ENCODE data around the gene NEK9. TPM values are rescaled to one million over a fixed set of nuclear protein-coding genes. Genes with fewer than 3 reads are reported as not detected.
A peak's percentile ranks its signal among the peaks of the same experiment; 100 is the strongest.

The NEK9 gene
- total and polyA plus RNA-seq, 9 of the 15 experiments (the other 6 are each of a cell fraction or from before 2014, with no cell fraction given): 2.8 to 39.6 (median 19.8) TPM

DNA sequence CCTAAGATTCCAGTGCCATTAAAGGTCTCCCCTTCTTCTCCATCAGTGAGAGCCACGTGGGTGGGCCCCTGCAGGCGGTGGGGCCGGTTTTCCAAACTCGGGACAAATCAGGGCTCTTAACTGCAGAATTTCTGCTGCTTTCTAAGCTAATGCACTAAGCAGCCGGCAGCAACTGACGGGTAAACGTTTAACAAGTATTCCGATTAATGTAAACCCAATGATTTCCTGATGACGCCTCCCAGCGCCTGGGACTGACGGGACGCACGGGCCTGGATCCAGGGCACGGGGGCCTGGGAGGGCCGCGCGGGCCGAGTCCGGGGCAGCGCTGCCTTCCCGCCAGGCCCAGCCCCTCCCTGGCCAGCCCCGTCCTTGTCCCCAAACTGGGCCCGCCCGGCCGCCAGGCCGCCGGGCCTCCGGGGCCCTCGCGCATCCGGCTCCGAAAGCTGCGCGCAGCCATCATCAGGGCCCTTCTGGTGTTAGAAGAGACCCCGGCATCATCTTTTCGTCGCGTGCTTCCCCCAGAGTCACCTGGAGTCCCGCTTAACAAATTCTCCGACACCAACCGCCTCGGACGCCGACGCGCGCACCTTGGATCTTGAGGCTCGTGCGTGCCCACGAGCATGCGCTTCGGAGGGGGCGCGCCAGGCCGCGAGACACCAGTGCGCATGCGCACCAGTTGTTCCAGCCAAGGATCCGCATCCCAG, 75.8 kb downstream of the NEK9 start, which contains the start of gene MLH3 (continued):
- TF ChIP-seq, protein P1, sequence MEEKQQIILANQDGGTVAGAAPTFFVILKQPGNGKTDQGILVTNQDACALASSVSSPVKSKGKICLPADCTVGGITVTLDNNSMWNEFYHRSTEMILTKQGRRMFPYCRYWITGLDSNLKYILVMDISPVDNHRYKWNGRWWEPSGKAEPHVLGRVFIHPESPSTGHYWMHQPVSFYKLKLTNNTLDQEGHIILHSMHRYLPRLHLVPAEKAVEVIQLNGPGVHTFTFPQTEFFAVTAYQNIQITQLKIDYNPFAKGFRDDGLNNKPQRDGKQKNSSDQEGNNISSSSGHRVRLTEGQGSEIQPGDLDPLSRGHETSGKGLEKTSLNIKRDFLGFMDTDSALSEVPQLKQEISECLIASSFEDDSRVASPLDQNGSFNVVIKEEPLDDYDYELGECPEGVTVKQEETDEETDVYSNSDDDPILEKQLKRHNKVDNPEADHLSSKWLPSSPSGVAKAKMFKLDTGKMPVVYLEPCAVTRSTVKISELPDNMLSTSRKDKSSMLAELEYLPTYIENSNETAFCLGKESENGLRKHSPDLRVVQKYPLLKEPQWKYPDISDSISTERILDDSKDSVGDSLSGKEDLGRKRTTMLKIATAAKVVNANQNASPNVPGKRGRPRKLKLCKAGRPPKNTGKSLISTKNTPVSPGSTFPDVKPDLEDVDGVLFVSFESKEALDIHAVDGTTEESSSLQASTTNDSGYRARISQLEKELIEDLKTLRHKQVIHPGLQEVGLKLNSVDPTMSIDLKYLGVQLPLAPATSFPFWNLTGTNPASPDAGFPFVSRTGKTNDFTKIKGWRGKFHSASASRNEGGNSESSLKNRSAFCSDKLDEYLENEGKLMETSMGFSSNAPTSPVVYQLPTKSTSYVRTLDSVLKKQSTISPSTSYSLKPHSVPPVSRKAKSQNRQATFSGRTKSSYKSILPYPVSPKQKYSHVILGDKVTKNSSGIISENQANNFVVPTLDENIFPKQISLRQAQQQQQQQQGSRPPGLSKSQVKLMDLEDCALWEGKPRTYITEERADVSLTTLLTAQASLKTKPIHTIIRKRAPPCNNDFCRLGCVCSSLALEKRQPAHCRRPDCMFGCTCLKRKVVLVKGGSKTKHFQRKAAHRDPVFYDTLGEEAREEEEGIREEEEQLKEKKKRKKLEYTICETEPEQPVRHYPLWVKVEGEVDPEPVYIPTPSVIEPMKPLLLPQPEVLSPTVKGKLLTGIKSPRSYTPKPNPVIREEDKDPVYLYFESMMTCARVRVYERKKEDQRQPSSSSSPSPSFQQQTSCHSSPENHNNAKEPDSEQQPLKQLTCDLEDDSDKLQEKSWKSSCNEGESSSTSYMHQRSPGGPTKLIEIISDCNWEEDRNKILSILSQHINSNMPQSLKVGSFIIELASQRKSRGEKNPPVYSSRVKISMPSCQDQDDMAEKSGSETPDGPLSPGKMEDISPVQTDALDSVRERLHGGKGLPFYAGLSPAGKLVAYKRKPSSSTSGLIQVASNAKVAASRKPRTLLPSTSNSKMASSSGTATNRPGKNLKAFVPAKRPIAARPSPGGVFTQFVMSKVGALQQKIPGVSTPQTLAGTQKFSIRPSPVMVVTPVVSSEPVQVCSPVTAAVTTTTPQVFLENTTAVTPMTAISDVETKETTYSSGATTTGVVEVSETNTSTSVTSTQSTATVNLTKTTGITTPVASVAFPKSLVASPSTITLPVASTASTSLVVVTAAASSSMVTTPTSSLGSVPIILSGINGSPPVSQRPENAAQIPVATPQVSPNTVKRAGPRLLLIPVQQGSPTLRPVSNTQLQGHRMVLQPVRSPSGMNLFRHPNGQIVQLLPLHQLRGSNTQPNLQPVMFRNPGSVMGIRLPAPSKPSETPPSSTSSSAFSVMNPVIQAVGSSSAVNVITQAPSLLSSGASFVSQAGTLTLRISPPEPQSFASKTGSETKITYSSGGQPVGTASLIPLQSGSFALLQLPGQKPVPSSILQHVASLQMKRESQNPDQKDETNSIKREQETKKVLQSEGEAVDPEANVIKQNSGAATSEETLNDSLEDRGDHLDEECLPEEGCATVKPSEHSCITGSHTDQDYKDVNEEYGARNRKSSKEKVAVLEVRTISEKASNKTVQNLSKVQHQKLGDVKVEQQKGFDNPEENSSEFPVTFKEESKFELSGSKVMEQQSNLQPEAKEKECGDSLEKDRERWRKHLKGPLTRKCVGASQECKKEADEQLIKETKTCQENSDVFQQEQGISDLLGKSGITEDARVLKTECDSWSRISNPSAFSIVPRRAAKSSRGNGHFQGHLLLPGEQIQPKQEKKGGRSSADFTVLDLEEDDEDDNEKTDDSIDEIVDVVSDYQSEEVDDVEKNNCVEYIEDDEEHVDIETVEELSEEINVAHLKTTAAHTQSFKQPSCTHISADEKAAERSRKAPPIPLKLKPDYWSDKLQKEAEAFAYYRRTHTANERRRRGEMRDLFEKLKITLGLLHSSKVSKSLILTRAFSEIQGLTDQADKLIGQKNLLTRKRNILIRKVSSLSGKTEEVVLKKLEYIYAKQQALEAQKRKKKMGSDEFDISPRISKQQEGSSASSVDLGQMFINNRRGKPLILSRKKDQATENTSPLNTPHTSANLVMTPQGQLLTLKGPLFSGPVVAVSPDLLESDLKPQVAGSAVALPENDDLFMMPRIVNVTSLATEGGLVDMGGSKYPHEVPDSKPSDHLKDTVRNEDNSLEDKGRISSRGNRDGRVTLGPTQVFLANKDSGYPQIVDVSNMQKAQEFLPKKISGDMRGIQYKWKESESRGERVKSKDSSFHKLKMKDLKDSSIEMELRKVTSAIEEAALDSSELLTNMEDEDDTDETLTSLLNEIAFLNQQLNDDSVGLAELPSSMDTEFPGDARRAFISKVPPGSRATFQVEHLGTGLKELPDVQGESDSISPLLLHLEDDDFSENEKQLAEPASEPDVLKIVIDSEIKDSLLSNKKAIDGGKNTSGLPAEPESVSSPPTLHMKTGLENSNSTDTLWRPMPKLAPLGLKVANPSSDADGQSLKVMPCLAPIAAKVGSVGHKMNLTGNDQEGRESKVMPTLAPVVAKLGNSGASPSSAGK (IDR thresholded peaks at IDR 0.05): peak; percentile 96
- TF ChIP-seq, protein P2, sequence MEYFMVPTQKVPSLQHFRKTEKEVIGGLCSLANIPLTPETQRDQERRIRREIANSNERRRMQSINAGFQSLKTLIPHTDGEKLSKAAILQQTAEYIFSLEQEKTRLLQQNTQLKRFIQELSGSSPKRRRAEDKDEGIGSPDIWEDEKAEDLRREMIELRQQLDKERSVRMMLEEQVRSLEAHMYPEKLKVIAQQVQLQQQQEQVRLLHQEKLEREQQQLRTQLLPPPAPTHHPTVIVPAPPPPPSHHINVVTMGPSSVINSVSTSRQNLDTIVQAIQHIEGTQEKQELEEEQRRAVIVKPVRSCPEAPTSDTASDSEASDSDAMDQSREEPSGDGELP (CRISPR knock-in tag; IDR thresholded peaks at IDR 0.05; ENCODE audit: borderline replicate concordance): peak; percentile 16; the same call in 1 of the 2 replicates
- TF ChIP-seq ZNF407 (IDR thresholded peaks at IDR 0.05; ENCODE audit: low read depth) (no peak), MEF2D (tag; conservative IDR thresholded peaks at IDR 0.05; ENCODE audit: low read depth) (no peak), POLR3G (IDR thresholded peaks at IDR 0.05; ENCODE audit: extremely low read depth, insufficient read length, insufficient replicate concordance) (no peak)
